Nephron (organoid): ENCODE measurements around the gene HSPBP1.

Source experiments
- H3K27ac Mint-ChIP-seq, 3 experiments: 2 replicates each; pipeline ENCODE4 v1.8.0; 2020; ENCODE audit warnings: mixed read lengths in 3 of 3, mild to moderate bottlenecking in 2 of 3, moderate library complexity in 1 of 3
- H3K27me3 Mint-ChIP-seq: 2 replicates; pipeline ENCODE4 v1.8.0; 2021; ENCODE audit warnings: low read depth, mild to moderate bottlenecking, moderate library complexity, mixed read lengths
- H3K36me3 Mint-ChIP-seq: 2 replicates; pipeline ENCODE4 v1.8.0; 2020; ENCODE audit warnings: low read depth, mixed read lengths
- H3K4me1 Mint-ChIP-seq: 2 replicates; pipeline ENCODE4 v1.8.0; 2020; ENCODE audit warnings: mixed read lengths
- H3K4me3 Mint-ChIP-seq, 3 experiments: 2 replicates each; pipeline ENCODE4 v1.8.0; 2020; ENCODE audit warnings: mild to moderate bottlenecking in 3 of 3, mixed read lengths in 3 of 3, moderate library complexity in 2 of 3
- H3K9me3 Mint-ChIP-seq: 2 replicates; pipeline ENCODE4 v1.8.0; 2020; ENCODE audit warnings: mixed read lengths
- TF ChIP-seq, protein P1 (sequence below), 3 experiments: fragments of 200-600 bp; sonication (generic); IDR thresholded peaks; one replicate each; pipeline ENCODE4 v1.5.0; 2021; ENCODE audit warnings: antibody characterized with exemption in 3 of 3; ENCODE audit not compliant: unreplicated experiment in 3 of 3

HSPBP1 gene

GRCh38 chr19:55320844-55321419 is 41.0 kb upstream of the HSPBP1 start:
- H3K4me3 Mint-ChIP-seq = no peak overlapping the region
- H3K36me3 Mint-ChIP-seq = no peaks in the 10 kb centered on the region
- H3K27me3 Mint-ChIP-seq = peaks cover 17% of the 10 kb centered on the region
- no peaks in the 10 kb centered on the region for H3K4me1 Mint-ChIP-seq
- H3K9me3 Mint-ChIP-seq = no peaks in the 10 kb centered on the region
- TF ChIP-seq, protein P1, sequence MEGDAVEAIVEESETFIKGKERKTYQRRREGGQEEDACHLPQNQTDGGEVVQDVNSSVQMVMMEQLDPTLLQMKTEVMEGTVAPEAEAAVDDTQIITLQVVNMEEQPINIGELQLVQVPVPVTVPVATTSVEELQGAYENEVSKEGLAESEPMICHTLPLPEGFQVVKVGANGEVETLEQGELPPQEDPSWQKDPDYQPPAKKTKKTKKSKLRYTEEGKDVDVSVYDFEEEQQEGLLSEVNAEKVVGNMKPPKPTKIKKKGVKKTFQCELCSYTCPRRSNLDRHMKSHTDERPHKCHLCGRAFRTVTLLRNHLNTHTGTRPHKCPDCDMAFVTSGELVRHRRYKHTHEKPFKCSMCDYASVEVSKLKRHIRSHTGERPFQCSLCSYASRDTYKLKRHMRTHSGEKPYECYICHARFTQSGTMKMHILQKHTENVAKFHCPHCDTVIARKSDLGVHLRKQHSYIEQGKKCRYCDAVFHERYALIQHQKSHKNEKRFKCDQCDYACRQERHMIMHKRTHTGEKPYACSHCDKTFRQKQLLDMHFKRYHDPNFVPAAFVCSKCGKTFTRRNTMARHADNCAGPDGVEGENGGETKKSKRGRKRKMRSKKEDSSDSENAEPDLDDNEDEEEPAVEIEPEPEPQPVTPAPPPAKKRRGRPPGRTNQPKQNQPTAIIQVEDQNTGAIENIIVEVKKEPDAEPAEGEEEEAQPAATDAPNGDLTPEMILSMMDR (IDR thresholded peaks at IDR 0.05; ENCODE audit: unreplicated experiment in 3 of 3) = no peak
- H3K27ac Mint-ChIP-seq = no peak overlapping the region

- no peaks in the 10 kb centered on the region for H3K4me1 Mint-ChIP-seq
- H3K4me3 Mint-ChIP-seq = peak overlapping the region; percentile 61 to 80 (median 75)
- peak overlapping the region in 1 of 3 experiments; percentile 49 for H3K27ac Mint-ChIP-seq
- H3K27me3 Mint-ChIP-seq = peaks cover 14% of the 10 kb centered on the region
- TF ChIP-seq, protein P1 (IDR thresholded peaks at IDR 0.05; ENCODE audit: unreplicated experiment in 3 of 3) = no peak
- H3K36me3 Mint-ChIP-seq = no peaks in the 10 kb centered on the region
- H3K9me3 Mint-ChIP-seq = no peaks in the 10 kb centered on the region
These were observed 39.9 kb upstream of the HSPBP1 start for GRCh38 chr19:55319785-55320184.

DNA sequence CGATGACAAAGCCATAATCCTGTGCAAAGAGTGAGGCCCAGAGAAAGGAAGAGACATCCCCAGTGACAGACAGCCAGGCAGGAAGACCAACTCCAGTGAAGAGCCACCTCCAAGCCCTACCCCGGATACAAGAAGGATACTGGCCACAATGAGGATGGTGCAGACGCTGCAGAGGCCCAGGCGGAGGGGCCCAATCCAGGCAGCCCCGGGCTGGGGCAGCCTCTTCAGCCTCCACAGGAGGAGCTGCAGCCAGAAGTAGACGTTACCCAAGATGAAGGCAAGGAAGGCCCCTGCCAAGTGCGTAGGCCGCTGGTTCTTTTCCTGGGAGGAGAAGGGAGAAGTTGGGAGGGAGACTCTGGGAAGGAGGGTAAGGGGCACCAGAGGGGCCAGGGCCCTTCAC is 36.7 kb upstream of the HSPBP1 start:
- Mint-ChIP-seq H3K27ac (no peak overlapping the region), H3K27me3 (peaks cover 6% of the 10 kb centered on the region), H3K4me1 (peaks cover 10% of the 10 kb centered on the region), H3K9me3 (no peaks in the 10 kb centered on the region), H3K36me3 (peaks cover 7% of the 10 kb centered on the region), H3K4me3 (no peak overlapping the region)
- TF ChIP-seq, protein P1 (IDR thresholded peaks at IDR 0.05; ENCODE audit: unreplicated experiment in 3 of 3) = no peak

DNA sequence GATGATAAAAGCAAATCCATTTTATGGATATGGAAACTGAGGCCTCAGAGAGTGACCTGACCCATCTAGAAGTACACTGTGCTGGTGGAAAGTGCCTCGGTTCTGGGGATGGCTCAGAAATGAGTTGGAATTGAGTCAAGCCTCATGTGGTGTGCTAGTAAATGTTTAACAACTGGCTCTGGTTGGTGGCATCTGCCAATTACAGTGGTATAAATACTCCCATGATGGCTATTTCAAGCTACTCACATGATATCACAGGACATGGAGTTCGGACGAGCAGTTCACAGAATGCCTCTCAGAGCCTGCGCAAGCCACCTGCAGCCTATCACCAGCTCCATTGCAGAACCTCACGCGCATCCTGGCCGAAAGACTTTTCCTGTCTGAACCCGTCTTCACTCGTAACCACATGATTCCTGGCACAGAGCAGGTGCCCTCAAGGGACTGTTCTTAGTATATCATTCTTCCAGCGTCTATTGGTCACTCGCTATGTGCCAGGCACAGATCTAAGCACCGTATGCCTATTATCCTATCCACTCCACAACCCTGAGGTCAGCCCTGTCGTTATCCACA is 36.1 kb upstream of the HSPBP1 start:
- H3K27me3 Mint-ChIP-seq = peaks cover 6% of the 10 kb centered on the region
- peaks cover 7% of the 10 kb centered on the region for H3K36me3 Mint-ChIP-seq
- TF ChIP-seq, protein P1 (IDR thresholded peaks at IDR 0.05; ENCODE audit: unreplicated experiment in 3 of 3) = no peak
- H3K27ac Mint-ChIP-seq = no peak overlapping the region
- peaks cover 10% of the 10 kb centered on the region for H3K4me1 Mint-ChIP-seq
- no peaks in the 10 kb centered on the region for H3K9me3 Mint-ChIP-seq
- no peak overlapping the region for H3K4me3 Mint-ChIP-seq

DNA sequence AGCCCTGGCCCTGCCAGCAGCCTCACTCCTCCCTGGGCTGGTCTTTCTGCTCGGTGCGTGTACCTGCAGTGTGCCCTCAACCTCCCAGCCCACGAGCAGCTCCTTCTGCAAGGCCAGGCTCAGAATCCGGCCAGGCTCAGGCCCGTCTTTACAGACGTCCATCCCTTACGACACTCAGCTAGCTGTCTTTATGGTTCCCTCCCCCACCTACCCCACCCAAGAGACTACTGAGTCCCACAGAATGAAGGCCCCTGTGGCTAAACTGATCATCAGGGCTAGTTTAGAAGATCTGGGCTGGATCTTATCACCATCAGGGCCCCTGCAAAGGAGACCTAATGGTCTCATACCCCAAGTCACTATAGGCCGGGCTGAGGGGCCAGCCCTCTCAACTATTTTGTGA is 34.5 kb upstream of the HSPBP1 start:
- Mint-ChIP-seq H3K27ac (peak overlapping the region in 1 of 3 experiments; percentile 68), H3K9me3 (no peaks in the 10 kb centered on the region), H3K4me1 (peaks cover 10% of the 10 kb centered on the region), H3K27me3 (peaks cover 2% of the 10 kb centered on the region), H3K36me3 (peaks cover 16% of the 10 kb centered on the region), H3K4me3 (no peak overlapping the region)
- TF ChIP-seq, protein P1 (IDR thresholded peaks at IDR 0.05; ENCODE audit: unreplicated experiment in 3 of 3) = no peak
